Panc1 (cell line): ENCODE measurements around the gene LOXL4. TPM values are rescaled to one million over a fixed set of nuclear protein-coding genes. Genes with fewer than 3 reads are reported as not detected.

Experiments
- ATAC-seq: fragments of 200-7000 bp; cut with Tn5 transposase; 2 replicates; pipeline ENCODE4 v1.9.1; 2020; ENCODE audit warnings: mild to moderate bottlenecking, moderate library complexity
- BruUV-seq: library from RNA; stranded (reverse); fragments of 400-500 nt; replicated peaks from 2 replicates; lab custom pipeline; 2021; lab: Mats Ljungman, UMichigan
- CTCF ChIA-PET: fragments of 300-600 bp; sonication (Branson Sonifier 250); formaldehyde crosslinking; loops from one replicate; lab custom pipeline; 2022; ENCODE audit warnings: antibody characterized with exemption; lab: Charles Lee
- POLR2A ChIA-PET: fragments of 300-600 bp; sonication (Branson Sonifier 250); formaldehyde crosslinking; loops from one replicate; lab custom pipeline; 2022; ENCODE audit warnings: antibody characterized with exemption; lab: Charles Lee
- DNase-seq: peaks from one replicate; pipeline ENCODE4 v3.0.0-alpha.2; 2010; ENCODE audit warnings: low read depth, low spot score
- H3K27ac ChIP-seq: 2 replicates; pipeline ENCODE4 v1.5.1; 2011; ENCODE audit warnings: mild to moderate bottlenecking, low read length, inconsistent platforms
- H3K27me3 ChIP-seq: fragments of 200-500 bp; sonication (Bioruptor generic); 2 replicates; pipeline ENCODE4 v1.6.0; 2014; ENCODE audit warnings: low read length, inconsistent platforms; ENCODE audit not compliant: control insufficient read depth, insufficient read depth
- H3K36me3 ChIP-seq: fragments of 200-500 bp; sonication (Bioruptor generic); 2 replicates; pipeline ENCODE4 v1.5.1; 2014; ENCODE audit warnings: inconsistent platforms, mild to moderate bottlenecking, low read length, moderate library complexity; ENCODE audit not compliant: control insufficient read depth, insufficient read depth
- H3K4me1 ChIP-seq: 2 replicates; pipeline ENCODE4 v1.5.1; 2011; ENCODE audit warnings: inconsistent platforms, mild to moderate bottlenecking, low read length, moderate library complexity; ENCODE audit not compliant: control insufficient read depth, insufficient read depth
- H3K4me3 ChIP-seq, 2 experiments: 2 replicates each; pipeline ENCODE4 v1.5.1; 2011 to 2012; ENCODE audit warnings: low read depth in 2 of 2, low read length in 2 of 2, mild to moderate bottlenecking in 2 of 2, inconsistent platforms in 1 of 2, moderate library complexity in 1 of 2
- H3K9me3 ChIP-seq: fragments of 200-500 bp; sonication (Bioruptor generic); 2 replicates; pipeline ENCODE4 v1.5.1; 2014; ENCODE audit warnings: low read depth, mild to moderate bottlenecking, inconsistent platforms, low read length, moderate library complexity; ENCODE audit not compliant: control insufficient read depth, insufficient read depth
- CTCF ChIP-seq: fragments of 450-650 bp; IDR thresholded peaks from 2 replicates; pipeline ENCODE4 v1.5.1; 2017; ENCODE audit warnings: mild to moderate bottlenecking
- POLR2AphosphoS5 ChIP-seq: IDR thresholded peaks from 2 replicates; pipeline ENCODE4 v1.6.1; 2012; ENCODE audit warnings: mild to moderate bottlenecking, low read depth, low read length, moderate library complexity
- REST ChIP-seq, 2 experiments: IDR thresholded peaks; 2 replicates each; pipeline ENCODE4 v1.6.1; 2011 to 2012; ENCODE audit warnings: low read depth in 2 of 2, control low read depth in 1 of 2, low read length in 1 of 2, mild to moderate bottlenecking in 1 of 2, moderate library complexity in 1 of 2; ENCODE audit not compliant: insufficient read depth in 1 of 2
- SIN3A ChIP-seq: IDR thresholded peaks from 2 replicates; pipeline ENCODE4 v1.6.1; 2012; ENCODE audit warnings: low read depth, mild to moderate bottlenecking, low read length, moderate library complexity, borderline replicate concordance; ENCODE audit not compliant: insufficient read depth
- TCF7L2 ChIP-seq: IDR thresholded peaks from 2 replicates; pipeline ENCODE4 v1.6.1; 2011; ENCODE audit warnings: mild to moderate bottlenecking, low read depth, low read length, inconsistent platforms
- in situ Hi-C: cut with HindIII; loops from 2 replicates; pipeline ENCODE4 v1.10.0; 2016; ENCODE audit warnings: low sequenced_read_pairs, low pct_unique_long_range_greater_than_20kb
- intact Hi-C: fragments of 100-400 bp; cut with micrococcal nuclease; formaldehyde crosslinking; loops from one replicate; pipeline ENCODE4 v1.10.0; 2022; ENCODE audit not compliant: unreplicated experiment
- total RNA-seq: library from RNA; stranded (reverse); gene quantifications from one replicate; pipeline ENCODE4 v1.2.1, GENCODE V29; 2021; ENCODE audit not compliant: unreplicated experiment

LOXL4 gene
- total RNA-seq, 1 experiment from 2014 or later = 17.7 TPM

- no peak overlapping the region; the same call in 1 of the 2 replicates for H3K27ac ChIP-seq
- peaks cover 13% of the 10 kb centered on the region for H3K4me1 ChIP-seq
- no peaks in the 10 kb centered on the region for H3K9me3 ChIP-seq
- ChIA-PET CTCF (interaction anchor here (0.6 to 2.2 kb wide), 10 partner anchors 13 to 158 kb away, joined by 3 to 43 read pairs (median 6); partner anchors contain the start of gene LOXL4), POLR2A (interaction anchor here (1.3 kb wide), 1 partner anchor 42 kb away, joined by 3 read pairs; the partner anchor contains the start of gene LOXL4)
- H3K4me3 ChIP-seq = peak overlapping the region in 1 of 2 experiments; percentile 43; a peak in 2 of 4 replicates
- H3K36me3 ChIP-seq = no peaks in the 10 kb centered on the region
- in situ Hi-C loops = no loop called here
- DNase-seq (no peak), ATAC-seq (peak; percentile 99)
- TF ChIP-seq POLR2AphosphoS5 = no peak
- TF ChIP-seq CTCF = peak; percentile 95
- BruUV-seq = no TSS peak
- no peaks in the 10 kb centered on the region for H3K27me3 ChIP-seq
- intact Hi-C loops = loop anchor here (1.0 to 10.0 kb wide), 3 partner anchors 47 to 395 kb away; no protein-coding TSS in a partner anchor
Measured at GRCh38 chr10:98309366-98310355, 41.7 kb upstream of the LOXL4 start.

- no TSS peak for BruUV-seq
- no peaks in the 10 kb centered on the region for H3K36me3 ChIP-seq
- in situ Hi-C loops = no loop called here
- no peak overlapping the region; the same call in 1 of the 2 replicates for H3K27ac ChIP-seq
- ChIA-PET POLR2A (interaction anchor here (1.3 kb wide), 1 partner anchor 41 kb away, joined by 3 read pairs; the partner anchor contains the start of gene LOXL4), CTCF (interaction anchor here (0.6 to 2.2 kb wide), 9 partner anchors 12 to 138 kb away, joined by 3 to 43 read pairs (median 6); partner anchors contain the start of gene LOXL4)
- peak; percentile 44 for ATAC-seq
- no peak for DNase-seq
- no peaks in the 10 kb centered on the region for H3K27me3 ChIP-seq
- peaks cover 13% of the 10 kb centered on the region for H3K4me1 ChIP-seq
- intact Hi-C loops = loop anchor here (1.0 to 10.0 kb wide), 3 partner anchors 46 to 394 kb away; no protein-coding TSS in a partner anchor
- H3K4me3 ChIP-seq = peak overlapping the region in 1 of 2 experiments; percentile 43; a peak in 2 of 4 replicates
- no peak for TF ChIP-seq TCF7L2
- TF ChIP-seq REST (IDR thresholded peaks at IDR 0.05; ENCODE audit: insufficient read depth in 1 of 2, low read depth in 2 of 2, low read length in 1 of 2) = no peak
- no peak for TF ChIP-seq SIN3A
- no peak for TF ChIP-seq POLR2AphosphoS5
- no peak for TF ChIP-seq CTCF
- H3K9me3 ChIP-seq = no peaks in the 10 kb centered on the region
Measured at GRCh38 chr10:98308669-98309365, 40.8 kb upstream of the LOXL4 start.
